GM12878 (cell line): ENCODE results near the gene ZFYVE21. TPM values are rescaled to one million over a fixed set of nuclear protein-coding genes. Genes with fewer than 3 reads are reported as not detected.

Source experiments
- CBX3 ChIP-seq: fragments of 200-600 bp; sonication (generic); IDR thresholded peaks from 2 replicates; pipeline ENCODE4 v1.6.1; 2016; ENCODE audit warnings: low read depth, borderline replicate concordance
- ESRRA ChIP-seq: IDR thresholded peaks from 2 replicates; pipeline ENCODE4 v1.6.1; 2012; ENCODE audit warnings: mild to moderate bottlenecking, low read length, improper control_type of control experiment
- FOS ChIP-seq: IDR thresholded peaks from 3 replicates; pipeline ENCODE4 v1.6.1; 2011; ENCODE audit warnings: borderline replicate concordance; ENCODE audit not compliant: insufficient read length; ENCODE audit errors: extremely low read depth
- HDAC6 ChIP-seq: fragments of 200-600 bp; sonication (generic); IDR thresholded peaks from one replicate; pipeline ENCODE4 v1.8.0; 2017; ENCODE audit warnings: antibody characterized with exemption; ENCODE audit not compliant: unreplicated experiment
- IRF4 ChIP-seq: IDR thresholded peaks from 2 replicates; pipeline ENCODE4 v1.6.1; 2011; ENCODE audit warnings: low read depth, low read length
- NKRF ChIP-seq: fragments of 450-650 bp; conservative IDR thresholded peaks from 2 replicates; pipeline ENCODE4 v1.6.1; 2017; ENCODE audit warnings: mild to moderate bottlenecking, moderate library complexity
- PML ChIP-seq: IDR thresholded peaks from 2 replicates; pipeline ENCODE4 v1.6.1; 2012; ENCODE audit warnings: low read length, inconsistent platforms
- polyA plus RNA-seq, 11 experiments: library from polyadenylated mRNA; depleted of rRNA in 4 of 11; unstranded in 6 of 11; stranded (reverse) in 5 of 11; fragments of >200 nt; fragmentation: Nextera tagmentation in 4 of 11; fragmentation: Illumina TruSeq in 1 of 11; extraction: Ambion mirVana in 4 of 11; extraction: Trizol in 1 of 11; gene quantifications; 1 replicate in 1 of 11; 2 replicates in 10 of 11; pipeline versions ENCODE4 v1.2.1 to v1.2.3, GENCODE V29; 2011 to 2016; ENCODE audit warnings: inconsistent platforms in 2 of 11, missing spikeins in 2 of 11, low read depth in 1 of 11
- total RNA-seq, 4 experiments: library from RNA; depleted of rRNA in 3 of 4; stranded (reverse); fragments of >200 nt in 3 of 4; fragmentation: Illumina TruSeq in 1 of 4; extraction: Trizol in 1 of 4; gene quantifications; 2 replicates each; pipeline versions ENCODE4 v1.2.1 to v1.2.3, GENCODE V29; 2013 to 2021
- TF ChIP-seq, protein P1 (sequence below): fragments of 450-650 bp; IDR thresholded peaks from 2 replicates; pipeline ENCODE4 v1.6.1; 2017; ENCODE audit warnings: borderline replicate concordance
- TF ChIP-seq, protein P2 (sequence below): fragments of 450-650 bp; IDR thresholded peaks from 2 replicates; pipeline ENCODE4 v1.6.1; 2017; ENCODE audit warnings: mild to moderate bottlenecking, moderate library complexity
- TF ChIP-seq, protein P3 (sequence below): fragments of 450-650 bp; IDR thresholded peaks from 2 replicates; pipeline ENCODE4 v1.6.1; 2018; ENCODE audit warnings: borderline replicate concordance, mild to moderate bottlenecking; ENCODE audit not compliant: partially characterized antibody

ZFYVE21 gene
- total and polyA plus RNA-seq, 10 of the 15 experiments (the other 5 are each of a cell fraction or from before 2014, with no cell fraction given), result 0.79 to 21.7 (median 13.8) TPM

DNA sequence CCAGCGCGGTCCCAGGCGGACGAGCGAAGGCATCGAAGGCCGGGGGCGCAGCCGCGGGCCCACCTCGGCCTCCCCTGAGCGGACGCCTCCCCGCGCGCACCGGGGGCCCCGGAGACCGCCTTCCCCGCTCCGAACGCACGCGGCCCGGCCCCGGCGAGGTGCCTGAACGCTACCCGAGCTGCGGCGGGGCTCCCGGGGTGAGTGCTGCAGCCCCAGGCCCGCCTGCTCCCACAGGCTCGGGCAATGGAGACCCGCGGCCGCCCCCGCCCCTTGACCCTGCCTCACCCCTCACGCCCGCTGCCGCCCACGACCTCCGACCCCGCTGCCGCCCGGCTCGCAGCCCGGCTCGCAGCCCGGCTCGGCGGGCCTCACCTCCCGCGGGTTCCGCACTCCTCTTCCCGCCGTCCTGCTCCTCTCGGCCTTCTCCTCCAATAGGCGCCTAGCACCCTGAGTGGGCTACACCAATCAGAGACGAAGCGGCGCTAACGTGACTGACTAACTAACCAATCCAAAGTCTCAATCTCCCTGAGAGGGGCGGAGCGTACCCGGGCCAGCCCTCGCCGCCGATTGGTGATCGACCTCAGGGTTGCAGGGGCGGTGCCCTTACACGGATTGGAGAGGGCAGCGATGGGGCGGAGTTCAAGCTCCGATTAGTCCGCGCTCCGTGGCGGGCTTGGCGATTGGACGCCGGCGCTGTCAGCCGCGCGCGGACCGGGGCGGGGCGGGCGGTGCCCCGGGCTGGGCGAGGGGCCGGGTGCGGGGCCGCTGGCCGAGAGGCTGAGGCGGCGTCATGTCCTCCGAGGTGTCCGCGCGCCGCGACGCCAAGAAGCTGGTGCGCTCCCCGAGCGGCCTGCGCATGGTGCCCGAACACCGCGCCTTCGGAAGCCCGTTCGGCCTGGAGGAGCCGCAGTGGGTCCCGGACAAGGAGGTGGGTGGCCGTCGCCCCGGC lies at the start of gene ZFYVE21, which contains the start of gene XRCC3 (continued):
- peak; percentile 96 for TF ChIP-seq NKRF
- TF ChIP-seq, protein P1, sequence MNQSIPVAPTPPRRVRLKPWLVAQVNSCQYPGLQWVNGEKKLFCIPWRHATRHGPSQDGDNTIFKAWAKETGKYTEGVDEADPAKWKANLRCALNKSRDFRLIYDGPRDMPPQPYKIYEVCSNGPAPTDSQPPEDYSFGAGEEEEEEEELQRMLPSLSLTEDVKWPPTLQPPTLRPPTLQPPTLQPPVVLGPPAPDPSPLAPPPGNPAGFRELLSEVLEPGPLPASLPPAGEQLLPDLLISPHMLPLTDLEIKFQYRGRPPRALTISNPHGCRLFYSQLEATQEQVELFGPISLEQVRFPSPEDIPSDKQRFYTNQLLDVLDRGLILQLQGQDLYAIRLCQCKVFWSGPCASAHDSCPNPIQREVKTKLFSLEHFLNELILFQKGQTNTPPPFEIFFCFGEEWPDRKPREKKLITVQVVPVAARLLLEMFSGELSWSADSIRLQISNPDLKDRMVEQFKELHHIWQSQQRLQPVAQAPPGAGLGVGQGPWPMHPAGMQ, result no peak
- no peak for TF ChIP-seq PML
- TF ChIP-seq ESRRA, result no peak
- TF ChIP-seq, protein P2, sequence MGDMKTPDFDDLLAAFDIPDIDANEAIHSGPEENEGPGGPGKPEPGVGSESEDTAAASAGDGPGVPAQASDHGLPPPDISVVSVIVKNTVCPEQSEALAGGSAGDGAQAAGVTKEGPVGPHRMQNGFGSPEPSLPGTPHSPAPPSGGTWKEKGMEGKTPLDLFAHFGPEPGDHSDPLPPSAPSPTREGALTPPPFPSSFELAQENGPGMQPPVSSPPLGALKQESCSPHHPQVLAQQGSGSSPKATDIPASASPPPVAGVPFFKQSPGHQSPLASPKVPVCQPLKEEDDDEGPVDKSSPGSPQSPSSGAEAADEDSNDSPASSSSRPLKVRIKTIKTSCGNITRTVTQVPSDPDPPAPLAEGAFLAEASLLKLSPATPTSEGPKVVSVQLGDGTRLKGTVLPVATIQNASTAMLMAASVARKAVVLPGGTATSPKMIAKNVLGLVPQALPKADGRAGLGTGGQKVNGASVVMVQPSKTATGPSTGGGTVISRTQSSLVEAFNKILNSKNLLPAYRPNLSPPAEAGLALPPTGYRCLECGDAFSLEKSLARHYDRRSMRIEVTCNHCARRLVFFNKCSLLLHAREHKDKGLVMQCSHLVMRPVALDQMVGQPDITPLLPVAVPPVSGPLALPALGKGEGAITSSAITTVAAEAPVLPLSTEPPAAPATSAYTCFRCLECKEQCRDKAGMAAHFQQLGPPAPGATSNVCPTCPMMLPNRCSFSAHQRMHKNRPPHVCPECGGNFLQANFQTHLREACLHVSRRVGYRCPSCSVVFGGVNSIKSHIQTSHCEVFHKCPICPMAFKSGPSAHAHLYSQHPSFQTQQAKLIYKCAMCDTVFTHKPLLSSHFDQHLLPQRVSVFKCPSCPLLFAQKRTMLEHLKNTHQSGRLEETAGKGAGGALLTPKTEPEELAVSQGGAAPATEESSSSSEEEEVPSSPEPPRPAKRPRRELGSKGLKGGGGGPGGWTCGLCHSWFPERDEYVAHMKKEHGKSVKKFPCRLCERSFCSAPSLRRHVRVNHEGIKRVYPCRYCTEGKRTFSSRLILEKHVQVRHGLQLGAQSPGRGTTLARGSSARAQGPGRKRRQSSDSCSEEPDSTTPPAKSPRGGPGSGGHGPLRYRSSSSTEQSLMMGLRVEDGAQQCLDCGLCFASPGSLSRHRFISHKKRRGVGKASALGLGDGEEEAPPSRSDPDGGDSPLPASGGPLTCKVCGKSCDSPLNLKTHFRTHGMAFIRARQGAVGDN, result peak; percentile 70
- no peak for TF ChIP-seq HDAC6
- no peak for TF ChIP-seq IRF4
- TF ChIP-seq, protein P3, sequence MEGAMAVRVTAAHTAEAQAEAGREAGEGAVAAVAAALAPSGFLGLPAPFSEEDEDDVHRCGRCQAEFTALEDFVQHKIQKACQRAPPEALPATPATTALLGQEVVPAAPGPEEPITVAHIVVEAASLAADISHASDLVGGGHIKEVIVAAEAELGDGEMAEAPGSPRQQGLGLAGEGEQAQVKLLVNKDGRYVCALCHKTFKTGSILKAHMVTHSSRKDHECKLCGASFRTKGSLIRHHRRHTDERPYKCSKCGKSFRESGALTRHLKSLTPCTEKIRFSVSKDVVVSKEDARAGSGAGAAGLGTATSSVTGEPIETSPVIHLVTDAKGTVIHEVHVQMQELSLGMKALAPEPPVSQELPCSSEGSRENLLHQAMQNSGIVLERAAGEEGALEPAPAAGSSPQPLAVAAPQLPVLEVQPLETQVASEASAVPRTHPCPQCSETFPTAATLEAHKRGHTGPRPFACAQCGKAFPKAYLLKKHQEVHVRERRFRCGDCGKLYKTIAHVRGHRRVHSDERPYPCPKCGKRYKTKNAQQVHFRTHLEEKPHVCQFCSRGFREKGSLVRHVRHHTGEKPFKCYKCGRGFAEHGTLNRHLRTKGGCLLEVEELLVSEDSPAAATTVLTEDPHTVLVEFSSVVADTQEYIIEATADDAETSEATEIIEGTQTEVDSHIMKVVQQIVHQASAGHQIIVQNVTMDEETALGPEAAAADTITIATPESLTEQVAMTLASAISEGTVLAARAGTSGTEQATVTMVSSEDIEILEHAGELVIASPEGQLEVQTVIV, result peak; percentile 57
- peak; percentile 96 for TF ChIP-seq FOS
- no peak for TF ChIP-seq CBX3
